ENCODE measurements around the gene SCART1.
"Not testable (repeated sequence)": the region's sequence is repeated elsewhere in the genome, so short reads cannot be mapped to it uniquely, and the experiment has no call there.

SCART1 gene

DNA sequence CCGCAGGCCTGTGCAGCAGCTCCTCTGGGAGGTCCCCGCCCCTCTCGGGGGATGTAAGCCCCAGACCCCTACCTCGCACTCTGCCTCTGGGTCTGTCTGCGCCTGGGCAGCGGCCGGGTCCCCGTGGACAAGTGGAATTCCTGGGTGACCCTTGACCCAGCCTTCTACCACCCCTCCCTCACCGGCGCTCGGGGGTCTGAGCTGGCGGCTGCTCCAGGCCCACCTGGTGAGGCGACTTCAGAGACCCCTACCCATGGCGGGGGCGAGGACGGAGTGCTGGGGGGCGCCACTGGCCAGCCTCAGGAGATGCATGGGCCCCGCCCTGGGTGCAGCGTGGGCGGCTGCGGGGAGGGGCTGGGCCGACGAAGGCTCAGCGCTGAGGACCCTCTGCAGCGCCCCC is 21.0 kb upstream of the SCART1 start:
- DNase-seq, result not testable (repeated sequence)

- no peak for DNase-seq
Measured at GRCh38 chr10:133438711-133439273, 15.0 kb upstream of the SCART1 start.

DNA sequence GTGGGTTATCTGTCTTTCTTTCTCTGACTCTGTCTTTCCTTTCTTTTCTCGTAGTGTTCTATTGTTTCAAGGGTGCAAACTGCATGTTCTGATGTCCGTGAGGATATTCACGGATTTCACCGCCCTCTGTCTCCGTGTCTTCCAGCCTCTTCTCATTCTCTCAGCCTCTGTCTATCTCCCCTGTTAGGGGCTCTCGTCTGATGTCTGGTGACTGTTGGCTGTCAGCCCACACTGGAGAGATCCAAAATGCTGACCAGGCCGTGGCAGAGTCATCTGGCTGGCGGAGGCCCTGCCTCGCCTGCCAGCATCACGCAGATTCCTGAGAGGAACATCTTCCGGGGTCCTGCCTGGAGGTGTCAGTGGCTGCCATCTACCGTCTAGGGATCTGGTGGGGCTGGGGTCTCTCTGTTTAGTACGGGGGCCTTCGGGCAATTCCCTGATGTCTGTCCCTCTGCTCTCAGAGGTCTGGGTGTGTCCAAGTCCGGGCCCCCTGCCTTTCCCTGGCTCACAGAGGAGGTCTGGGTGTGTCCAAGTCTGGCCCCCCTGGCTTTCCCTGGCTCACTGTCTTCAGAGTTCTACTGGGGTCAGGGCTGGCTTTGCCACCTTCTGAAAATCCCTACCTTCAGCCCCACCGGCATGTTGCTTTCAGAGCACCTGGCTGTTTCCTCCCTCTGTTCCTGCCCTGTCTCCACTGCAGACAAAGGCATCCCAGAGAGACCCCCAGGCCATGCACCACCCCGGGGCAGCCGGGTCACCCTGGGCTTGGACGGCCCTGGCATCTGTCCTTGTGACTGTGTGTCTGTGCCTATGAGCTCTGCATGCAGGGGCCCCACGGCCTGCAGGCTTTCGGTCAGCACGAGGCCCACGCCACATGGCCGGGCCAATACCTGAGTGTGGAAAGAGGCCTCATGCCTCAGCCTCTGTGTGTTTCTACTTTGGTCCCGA is 14.0 kb upstream of the SCART1 start:
- DNase-seq, result no peak

GRCh38 chr10:133440633-133441285 is 13.0 kb upstream of the SCART1 start:
- DNase-seq, result no peak

DNA sequence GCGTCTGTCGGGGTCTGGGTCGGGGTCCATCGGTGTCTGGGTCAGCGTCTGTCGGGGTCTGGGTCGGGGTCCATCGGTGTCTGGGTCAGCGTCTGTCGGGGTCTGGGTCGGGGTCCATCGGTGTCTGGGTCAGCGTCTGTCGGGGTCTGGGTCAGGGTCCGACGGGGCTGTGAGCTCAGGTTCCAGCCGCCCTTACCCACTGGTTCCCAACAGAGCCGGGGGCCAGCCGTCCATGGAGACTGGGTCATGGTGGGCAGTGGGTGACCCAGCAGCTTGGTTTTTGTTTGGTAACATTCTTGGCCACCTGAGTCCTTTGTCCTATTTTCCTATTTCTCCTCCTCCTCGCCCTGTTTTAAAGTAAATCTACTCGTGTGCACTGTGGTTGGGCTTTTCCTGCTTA is 12.4 kb upstream of the SCART1 start:
- not testable (repeated sequence) for DNase-seq

GRCh38 chr10:133441780-133442179 is 12.0 kb upstream of the SCART1 start:
- DNase-seq, result no peak

GRCh38 chr10:133442191-133442966 is 11.4 kb upstream of the SCART1 start:
- DNase-seq, result no peak

- no peak for DNase-seq
Measured at GRCh38 chr10:133442967-133443924, 10.5 kb upstream of the SCART1 start.

DNA sequence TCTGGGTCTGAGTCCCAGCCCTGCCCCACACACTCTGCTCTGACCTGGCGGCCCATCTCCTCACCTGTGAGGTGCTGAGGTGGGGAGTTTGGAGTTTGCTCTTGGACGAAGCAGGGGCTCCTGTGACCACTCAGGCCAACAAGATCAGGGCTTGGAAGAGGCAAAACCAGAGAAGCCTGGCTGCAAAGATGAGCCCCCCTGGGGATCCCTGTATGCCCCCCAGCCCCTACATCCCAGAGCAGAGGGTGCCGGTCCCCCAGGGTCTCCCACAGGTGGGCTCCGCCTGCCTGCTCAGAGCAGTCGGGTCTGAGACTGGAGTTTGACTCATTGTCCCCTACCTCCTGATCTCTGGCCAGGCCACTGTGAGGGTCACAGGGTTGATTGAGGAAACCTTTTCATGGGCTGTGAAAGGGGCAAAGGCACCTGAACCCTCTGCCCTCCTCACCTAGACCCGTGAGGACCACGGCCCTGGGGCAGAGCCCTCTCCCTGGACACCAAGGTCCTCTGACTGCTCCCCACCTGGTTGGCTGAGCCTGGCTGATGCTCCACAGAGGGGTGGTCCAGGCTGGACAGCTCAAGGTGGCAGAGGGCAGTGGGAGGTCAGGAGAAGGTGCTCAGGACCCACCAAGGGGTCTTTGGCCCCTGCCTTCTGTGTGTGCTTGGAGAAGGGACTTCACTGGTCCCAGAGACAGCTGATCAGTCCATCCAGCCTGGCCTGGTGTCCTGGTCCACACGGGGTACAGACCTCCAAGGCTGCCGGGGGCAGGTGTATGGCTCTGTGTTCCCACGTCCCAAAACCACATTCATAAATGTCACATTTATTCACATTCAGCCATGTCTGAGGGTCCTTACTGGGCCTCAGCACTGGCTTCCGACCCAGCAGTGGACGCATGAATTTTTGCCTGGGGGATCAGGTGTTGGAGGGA is 9.1 kb upstream of the SCART1 start:
- DNase-seq, result no peak

- DNase-seq, result no peak
Measured at GRCh38 chr10:133445268-133445732, 8.4 kb upstream of the SCART1 start.

DNA sequence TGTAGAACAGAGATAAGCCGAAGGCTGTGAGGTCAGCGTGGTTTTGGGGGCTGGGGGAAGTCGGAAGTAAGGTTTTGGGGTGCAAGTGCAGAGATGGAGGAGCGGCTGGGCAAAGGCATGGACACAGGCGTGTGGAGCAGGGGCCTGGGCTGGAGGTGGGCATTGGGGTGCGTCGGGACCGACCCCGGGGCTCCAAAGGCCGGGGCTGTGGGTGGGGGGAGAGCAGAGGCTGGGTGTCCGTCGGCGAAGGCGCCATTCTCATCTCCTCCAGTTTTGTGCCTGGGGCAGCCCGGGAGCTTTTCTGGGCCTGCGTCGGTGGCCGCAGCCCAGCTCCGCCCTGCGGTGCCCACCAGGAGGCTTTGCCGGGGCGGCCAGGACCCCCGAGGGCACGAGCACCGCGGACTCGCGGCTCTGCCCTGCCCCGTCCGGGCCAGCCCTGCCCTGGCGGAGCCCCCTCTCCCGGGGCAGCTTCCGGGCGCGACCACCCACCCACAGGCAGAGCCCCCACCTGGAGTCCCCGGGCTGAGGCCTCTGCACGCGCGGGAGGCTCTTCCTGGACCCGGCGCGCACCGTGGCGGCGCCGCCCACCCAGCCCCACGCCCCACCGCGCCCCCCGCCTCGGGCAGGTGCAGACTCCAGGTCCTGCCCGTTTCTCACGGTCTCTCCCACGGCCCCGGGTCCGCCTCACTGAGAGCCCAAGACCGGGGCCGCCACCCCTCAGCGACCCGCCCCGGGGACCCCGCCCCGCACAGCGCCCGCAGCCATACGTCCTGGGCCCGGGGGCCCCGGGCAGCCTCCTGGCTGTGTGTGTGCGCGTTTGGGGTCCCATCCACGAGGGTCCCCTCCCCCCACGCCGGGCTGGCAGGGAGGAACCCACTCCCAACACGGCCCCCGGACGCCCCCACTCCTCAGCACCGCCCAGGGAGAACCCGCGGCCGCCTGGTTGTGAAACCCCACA is 7.7 kb upstream of the SCART1 start:
- DNase-seq, result no peak

GRCh38 chr10:133446979-133447378 is 6.8 kb upstream of the SCART1 start:
- DNase-seq, result no peak

DNA sequence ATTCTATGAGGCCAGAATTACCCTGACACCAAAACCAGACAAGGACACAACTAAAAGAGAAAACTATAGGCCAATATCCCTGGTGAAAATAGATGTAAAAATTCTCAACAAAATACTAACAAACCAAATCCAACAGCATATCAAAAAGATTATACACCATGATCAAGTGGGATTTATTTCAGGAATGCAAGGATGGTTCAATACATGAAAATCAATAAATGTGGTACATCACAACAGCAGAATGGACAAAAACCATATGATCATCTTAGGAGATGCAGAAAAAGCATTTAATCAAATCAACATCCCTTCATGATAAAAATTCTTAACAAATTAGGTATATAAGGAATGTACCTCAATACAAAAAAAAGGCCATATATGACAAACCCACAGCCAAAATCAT is 5.6 kb upstream of the SCART1 start:
- no peak for DNase-seq

DNA sequence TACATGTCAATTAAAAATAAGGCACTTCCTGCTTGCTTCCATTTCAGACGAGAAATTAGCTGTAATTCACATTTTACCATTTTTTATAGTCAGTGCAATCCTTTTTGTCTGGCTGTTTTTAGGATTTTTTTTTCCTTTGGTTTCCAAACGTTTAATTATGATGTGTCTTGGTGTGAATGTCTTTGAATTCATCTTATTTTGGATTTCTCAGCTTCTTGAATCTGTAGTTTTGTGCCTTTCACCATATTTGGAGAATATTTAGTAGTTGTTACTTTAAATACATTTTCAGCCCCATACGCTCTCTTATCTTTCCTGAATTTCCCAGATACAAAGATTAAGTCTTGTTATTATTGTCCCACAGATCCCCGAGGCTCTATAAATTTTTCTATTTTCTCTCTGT is 2.4 kb upstream of the SCART1 start:
- DNase-seq, result no peak

GRCh38 chr10:133452453-133452852 is 1.3 kb upstream of the SCART1 start:
- DNase-seq, result no peak

DNA sequence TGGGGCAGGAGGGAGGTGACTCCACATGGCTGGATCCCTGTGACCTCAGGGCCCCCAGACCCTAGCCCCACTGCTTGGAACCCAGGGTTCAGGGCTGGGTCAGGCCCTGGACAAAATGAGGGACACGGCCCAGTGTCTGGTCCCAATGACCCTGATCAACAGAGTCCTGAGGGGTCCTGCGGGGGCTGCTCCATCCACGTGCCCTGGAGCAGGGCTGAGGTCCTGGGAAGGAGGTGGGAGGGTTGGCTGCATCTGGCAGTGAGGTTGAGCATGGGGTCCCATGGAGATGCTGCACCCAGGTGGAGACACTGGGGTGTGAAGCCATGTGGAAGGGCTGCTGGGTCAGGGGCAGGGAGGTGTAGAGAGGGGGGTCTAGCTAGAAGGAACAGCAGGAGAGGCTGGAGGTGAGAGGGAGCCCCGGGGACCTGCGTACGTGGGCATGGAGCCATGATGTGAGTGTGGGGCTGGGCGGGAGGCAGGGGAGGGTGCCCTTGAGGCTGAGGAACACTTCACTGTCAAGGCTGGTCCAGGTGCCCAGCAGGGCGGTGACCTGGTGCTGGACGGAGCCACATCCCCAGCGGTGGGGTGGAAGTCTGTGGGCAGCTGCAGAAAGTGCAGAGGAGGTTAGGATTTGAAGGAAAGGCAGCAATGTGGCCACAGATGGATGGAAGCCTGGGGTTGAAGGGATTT is 604 bp downstream of the SCART1 start:
- no peak for DNase-seq

GRCh38 chr10:133455196-133455595 is 1.5 kb downstream of the SCART1 start:
- no peak for DNase-seq

DNA sequence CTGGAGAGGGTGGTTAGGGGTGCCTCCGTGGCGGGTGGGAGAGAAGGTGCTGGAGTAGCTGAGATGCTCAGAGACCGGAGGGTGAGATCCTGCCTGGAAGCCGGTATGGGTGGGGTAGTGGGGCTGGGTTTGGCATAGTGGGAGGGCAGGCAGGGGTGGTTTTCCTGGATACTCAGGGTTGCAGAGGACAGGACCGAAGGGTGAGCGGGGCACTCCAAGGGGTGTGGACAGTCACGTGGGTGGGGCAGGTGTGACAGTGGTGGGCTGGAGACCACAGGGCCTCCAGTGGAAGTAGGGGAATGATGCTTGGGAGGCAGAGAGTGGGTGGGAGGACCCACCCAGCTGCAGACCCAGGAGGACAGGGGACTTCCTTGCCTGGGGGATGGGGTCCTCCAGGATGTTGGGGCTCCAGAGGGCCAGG is 1.9 kb downstream of the SCART1 start:
- no peak for DNase-seq

All from activated gamma-delta T cell (primary cell).